ENCODE results near the gene SLC33A1.
"Not testable (repeated sequence)": the region's sequence is repeated elsewhere in the genome, so short reads cannot be mapped to it uniquely, and the experiment has no call there.

Gene SLC33A1
- total RNA-seq = 5.9 to 35.5 (median 17.1) reads per million in 17 experiments

DNA sequence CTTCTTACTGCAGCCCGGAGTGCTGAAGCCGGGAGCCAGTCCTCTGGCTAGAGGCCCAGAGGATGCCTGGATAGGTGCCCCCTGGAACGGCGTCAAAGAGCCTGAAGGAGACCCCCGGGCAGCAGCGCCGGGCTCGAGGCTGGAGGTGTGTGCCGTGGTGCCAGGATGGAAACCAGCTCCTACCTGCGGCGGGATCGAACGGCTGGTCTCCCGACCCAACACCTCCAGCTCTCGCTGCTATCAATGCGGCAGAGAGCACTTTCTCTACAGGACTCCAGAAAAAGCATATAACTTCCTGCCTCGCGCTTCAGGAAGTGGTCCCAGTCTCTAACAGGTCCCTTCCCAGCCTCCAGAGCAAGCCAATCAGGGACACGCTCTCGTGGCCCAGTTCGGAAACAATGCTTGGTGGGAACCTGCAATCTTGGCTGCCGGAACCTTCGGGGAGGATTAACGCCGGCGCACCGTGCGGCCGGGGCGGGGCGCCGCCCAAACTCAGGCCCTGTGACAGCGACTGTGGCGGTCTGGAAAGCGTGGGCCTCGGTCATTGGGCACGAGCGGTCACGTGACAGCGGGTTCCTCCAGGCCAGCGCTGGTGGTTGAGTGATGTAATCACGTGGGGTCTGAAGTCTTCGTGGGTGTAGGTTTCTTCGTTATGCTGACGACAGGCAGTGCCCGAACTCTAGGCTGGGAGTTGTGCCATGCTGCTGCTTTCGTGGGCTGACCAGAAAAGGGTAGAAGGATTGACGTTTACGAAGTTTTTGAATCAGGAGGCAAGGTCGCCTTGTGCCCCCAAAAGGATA lies at the start of gene SLC33A1:
TSS of gene SLC33A1 (minus strand) at position 287 of the 800 bp plus-strand sequence. CDS start 430 bp downstream, outside the sequence.
- peak; percentile 99 to 100 (median 100) for DNase-seq

DNA sequence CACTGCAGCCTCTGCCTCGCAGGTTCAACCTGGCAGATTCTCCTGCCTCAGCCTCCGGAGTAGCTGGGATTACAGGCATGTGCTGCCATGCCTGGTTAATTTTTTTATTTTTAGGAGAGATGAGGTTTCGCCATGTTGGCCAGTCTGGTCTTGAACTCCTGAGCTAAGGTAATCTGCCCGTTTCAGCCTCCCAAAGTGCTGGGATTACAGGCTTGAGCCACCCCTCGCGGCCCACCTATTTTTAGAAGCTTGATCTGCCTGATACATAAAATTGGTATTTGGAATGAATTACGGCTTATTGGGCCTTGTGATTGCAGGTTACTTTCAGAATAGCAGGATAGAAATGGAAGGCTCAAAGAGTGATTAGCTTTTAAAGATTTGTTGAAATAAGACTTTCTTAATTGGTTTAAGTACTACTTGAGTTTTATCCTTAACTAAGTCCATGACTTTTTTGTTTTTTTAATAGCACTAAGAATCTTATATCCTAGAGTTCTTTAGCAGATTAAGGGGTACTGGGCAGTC lies 41.2 kb upstream of the SLC33A1 start:
- no peak for DNase-seq

DNA sequence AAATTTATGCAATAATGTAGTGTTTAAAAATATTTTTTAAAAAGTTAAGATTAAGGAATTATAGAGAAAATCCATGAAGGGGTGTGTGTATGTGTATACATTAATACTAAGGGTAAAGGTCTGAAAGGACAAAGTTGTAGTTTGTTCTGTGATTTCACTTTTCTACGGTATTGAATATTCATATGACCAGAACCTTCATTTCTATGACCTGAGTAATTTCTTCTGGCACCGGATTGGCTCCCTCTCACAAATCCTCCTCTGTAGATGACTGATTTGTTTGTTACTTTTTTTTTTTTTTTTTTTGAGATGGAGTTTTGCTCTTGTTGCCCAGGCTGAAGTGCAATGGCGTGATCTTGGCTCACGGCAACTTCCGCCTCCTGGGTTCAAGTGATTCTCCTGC lies 37.1 kb upstream of the SLC33A1 start:
- DNase-seq = no peak

DNA sequence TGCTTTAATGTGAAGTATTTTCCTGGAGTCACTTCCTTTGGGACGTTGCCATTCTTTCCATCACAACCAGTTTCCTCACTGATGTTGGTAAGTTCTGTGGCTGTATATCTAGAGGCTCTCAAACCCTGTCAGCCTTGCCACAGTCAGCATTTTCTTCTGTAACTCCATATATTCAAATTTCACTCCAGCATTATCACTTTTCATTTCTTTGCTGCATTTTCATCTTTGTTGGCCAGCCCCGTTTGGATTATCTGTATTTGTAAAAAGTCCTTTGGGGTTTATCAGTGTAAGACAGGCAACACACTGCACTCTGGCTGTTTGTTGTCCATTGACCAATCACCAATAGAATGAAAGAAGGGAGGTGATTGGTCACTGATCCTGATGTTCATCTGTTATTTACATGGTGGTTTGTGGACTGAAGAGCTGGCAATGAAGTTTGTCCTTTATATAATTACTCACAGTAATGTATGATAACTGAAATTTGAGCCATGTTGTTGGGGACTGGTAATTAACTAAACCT lies 36.5 kb upstream of the SLC33A1 start:
- DNase-seq = no peak

DNA sequence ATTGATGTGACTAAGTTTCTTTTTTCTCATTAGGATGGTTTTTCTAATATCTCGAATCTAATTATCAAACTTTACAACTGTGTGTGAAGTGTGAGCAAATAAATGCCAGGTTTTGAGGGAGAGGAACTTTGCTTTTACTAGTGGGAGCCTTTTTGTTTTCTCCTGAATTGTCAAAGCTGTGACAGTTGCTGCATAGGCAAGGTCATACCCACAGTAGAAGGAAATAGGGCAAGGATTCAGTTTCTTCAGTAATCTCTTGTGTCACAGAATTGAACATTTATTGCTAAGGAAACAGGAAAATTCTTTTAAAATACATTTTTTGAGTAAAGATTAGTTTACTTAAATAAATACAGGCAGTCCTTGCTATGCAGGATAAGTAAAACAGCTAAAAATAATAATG lies 35.7 kb upstream of the SLC33A1 start:
- DNase-seq = no peak

DNA sequence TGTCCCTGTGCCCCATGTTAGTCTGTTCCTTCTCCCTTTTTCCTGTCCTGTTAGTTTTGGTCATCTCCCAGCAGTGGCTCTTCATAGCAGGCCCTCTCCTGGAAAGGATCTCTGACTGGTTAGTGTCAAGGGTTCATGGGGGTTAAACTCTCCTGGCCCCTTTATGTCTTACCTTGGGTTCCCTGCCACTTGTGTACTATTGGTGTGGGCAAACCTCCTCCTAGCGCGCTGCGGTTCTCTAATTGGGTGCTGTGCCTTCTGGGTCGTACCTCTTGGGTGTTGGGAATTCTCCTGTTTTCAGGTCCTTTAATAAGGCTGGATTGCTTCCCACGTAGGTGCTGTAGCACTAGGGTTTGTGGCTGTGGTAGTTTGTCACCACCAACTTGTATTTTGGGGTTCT lies 35.0 kb upstream of the SLC33A1 start:
- DNase-seq = no peak

DNA sequence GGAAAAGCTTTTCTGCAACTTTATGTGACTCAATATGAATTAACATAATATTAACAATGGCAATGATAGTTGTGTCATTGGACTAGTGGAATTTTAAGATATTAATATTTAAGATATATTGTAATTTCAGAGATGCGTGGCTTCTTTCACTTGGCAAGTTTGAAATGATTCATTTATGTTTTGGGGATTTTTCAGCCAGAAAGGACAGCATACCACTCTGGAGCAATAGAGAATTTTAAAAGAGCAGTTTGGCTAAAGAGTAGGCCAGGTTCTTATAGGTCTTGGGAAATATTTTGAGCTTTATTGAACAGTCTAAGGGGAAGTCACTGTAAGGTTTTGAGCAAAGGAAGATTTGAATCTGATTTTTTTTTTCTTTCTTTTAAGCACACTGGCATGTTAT lies 32.7 kb upstream of the SLC33A1 start:
- no peak for DNase-seq

DNA sequence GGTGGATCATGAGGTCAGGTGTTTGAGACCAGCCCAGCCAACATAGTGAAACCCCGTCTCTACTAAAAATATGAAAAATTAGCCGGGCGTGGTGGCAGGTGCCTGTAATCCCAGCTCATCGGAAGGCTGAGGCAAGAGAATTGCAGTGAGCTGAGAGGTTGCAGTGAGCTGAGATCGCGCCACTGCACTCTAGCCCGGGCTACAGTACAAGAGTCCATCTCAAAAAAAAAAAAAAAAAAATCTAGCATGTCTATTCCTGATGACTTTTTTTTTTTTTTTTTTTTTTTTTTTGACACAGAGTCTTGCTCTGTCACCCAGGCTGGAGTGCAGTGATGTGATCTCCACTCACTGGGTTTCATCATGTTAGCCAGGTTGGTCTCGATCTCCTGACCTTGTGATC lies 32.1 kb upstream of the SLC33A1 start:
- not testable (repeated sequence) for DNase-seq

DNA sequence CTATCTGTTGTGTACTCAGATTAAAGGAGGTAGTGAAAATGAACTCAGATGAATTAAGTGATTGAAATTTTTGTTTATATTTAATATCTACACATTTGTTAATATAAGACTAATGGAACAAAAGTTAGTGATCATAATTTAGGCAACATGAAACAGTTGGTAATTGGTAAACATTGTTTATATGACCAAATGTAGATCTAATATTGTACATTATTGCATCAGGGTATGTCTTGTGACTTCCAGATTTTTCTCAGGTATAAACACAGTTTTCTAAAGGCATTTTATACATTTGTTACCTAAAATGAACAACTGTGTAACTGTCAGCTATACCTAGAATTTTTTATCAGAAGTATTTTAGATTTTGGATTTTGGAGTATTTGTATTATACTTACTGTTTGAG lies 31.1 kb upstream of the SLC33A1 start:
- DNase-seq = no peak

DNA sequence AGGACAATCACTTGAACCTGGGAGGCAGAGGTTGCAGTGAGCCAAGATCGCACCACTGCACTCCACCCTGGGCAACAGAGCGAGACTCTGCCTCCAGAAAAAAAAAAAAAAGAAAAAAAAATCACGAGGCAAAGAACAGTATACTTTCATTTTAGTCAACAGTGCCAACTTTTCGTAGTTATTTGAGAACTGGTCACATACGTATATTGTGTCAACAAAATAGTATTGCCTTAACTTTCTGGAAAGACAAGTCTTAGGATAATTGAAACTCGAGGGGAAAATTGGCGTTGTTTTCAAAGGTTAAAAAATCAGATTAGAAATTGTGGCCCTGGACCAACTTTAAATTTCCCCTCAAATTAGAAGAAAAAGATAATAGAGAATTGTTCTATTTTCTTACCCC lies 30.1 kb upstream of the SLC33A1 start:
- no peak for DNase-seq

DNA sequence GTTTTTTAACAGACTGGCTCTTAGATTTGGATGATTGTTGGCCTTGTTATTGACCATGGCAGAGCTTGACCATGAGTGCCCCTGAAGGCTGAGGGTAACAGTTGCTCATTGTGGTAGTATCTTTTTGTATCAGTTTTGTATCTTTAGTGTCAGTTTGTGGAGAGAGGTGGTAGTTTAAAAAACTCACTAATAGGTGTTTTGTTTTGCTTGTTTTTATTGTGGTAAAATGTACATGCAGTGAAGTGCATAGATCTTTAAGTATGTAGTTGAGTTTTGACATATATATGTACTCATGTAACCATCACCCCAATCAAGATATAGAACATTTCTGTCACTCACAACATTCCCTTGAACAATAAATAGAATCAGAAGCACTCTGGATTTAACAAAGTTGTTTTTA lies 26.1 kb upstream of the SLC33A1 start:
- DNase-seq = no peak

DNA sequence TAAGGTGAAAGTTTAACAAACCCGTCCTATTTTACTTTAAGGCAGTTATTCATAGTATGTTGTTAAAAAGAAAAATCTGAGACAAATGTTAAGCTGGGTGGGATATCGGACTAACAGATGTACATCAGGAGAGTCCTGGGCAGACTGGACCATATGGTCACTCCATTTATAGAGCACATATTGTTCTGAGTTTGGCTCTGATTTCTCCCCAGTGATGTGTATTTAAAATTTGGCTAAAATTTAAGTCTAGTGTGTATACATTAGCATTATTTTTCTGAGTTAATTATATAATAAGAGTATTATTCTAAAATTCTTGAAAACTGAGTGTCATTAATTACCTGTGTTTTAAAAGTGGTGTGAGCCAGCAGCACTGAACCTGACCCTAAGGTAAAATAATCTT lies 22.3 kb upstream of the SLC33A1 start:
- DNase-seq = no peak

DNA sequence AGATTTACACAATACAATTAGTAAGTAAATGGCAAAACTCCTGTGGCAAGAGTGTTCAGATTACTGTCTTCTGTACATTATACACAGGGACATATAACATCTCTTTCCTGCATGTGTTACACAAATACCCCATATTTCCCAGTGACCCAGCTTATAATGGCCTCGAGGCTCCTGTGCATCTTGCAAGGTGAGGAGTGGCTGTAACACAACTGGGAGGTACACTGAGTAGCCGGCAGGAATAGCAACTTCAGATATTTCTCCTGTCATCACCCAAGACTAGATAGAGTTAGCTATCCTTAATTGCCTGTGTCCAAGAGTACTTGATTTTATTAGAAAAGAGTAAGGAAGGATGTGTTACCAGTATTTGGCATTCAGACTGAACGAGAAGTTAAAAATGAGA lies 21.8 kb upstream of the SLC33A1 start:
- DNase-seq = no peak

DNA sequence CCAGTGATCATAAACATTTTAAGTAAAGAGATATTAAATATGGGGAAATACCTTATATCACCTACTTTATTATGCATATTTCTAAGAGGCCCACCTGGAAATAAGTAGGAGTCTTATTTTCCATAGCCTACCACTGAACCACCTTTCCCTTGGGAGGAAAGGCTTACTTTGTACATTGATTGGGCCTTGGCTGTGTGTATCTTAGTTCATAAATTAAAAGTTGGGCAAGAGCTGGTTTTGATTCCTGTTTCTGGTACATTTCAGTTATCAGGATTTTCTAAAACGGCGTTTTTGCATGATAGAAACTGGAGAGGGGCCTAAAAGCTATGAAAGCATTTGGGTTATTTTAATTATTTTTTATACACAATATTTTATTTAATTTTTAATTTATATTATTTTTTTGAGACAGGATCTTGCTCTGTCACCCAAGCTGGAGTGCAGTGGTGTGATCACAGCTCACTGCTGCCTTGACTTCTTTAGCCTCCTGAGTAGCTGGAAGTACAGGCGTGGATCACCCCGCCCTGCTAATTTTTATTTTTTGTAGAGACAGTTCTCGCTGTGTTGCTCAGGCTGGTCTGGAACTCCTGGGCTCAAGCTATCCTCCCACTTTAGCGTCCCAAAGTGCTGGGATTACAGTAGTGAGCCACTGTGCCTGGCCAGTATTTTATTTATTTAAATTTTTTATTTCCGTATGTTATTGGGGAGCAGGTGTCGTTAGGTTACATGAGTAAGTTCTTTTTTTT lies 18.8 kb upstream of the SLC33A1 start:
- peak in 3 of 4 experiments; percentile 12 to 50 (median 47) for DNase-seq

DNA sequence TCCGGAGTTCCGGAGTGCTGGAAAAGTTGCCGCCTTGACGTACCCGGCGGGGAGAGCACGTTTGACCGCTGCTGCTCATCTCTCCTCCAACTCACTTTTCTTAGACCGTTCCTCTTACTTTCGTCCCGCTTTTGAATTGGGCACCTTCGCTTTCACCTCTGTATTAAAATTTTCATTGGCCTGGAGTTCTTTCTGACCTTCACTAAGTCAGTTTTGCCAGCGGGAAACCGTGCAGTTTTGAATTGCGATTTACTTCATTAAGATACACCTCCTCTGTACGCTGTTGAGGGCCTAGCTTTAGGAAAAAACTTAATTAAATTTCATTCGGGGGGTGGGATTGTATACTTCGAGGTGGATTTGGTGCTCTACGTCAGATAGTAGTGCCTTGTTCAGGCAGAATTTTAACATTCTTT lies 17.5 kb upstream of the SLC33A1 start:
- no peak for DNase-seq

DNA sequence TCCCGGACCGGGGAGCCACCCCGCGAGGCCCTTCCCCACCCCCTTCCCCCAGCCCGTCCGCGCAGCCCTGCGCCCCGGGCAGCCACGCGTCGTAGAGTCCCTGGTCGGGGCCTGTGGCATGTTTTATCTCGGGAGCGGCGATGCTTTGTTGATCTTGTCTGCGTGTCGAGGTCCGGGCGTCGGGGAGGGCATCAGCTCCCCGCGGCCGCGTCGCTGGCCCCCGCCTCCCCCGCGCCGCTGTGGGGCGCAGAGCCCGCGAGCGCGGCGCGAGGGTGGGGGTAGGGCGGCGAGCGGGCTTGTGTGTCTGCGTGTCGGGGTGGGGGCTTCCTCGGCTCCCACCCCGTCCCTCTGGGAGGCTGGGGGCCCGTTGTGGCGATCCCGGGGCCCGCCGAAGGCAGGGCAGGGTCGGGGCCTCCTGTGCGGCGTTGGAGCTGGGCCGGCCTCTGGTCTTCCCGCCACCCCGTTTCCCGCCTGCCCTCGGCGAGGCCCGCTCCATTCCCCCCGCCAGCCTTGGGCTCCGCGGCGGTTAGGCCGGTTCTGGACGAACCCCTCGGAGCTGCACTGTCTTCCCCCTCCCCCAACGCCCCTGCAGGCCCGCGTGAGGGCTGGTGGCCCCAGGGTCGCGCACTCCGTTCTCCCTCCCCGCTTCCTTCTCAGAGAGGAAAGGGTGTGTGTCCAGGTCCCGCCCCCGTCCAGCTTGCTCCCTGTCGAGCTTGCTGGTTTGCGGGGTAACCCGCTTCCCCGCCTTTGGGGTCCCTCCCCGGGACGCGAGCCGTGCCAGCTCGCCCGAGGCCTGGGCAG lies 16.9 kb upstream of the SLC33A1 start:
- DNase-seq = peak; percentile 42 to 75 (median 56)

DNA sequence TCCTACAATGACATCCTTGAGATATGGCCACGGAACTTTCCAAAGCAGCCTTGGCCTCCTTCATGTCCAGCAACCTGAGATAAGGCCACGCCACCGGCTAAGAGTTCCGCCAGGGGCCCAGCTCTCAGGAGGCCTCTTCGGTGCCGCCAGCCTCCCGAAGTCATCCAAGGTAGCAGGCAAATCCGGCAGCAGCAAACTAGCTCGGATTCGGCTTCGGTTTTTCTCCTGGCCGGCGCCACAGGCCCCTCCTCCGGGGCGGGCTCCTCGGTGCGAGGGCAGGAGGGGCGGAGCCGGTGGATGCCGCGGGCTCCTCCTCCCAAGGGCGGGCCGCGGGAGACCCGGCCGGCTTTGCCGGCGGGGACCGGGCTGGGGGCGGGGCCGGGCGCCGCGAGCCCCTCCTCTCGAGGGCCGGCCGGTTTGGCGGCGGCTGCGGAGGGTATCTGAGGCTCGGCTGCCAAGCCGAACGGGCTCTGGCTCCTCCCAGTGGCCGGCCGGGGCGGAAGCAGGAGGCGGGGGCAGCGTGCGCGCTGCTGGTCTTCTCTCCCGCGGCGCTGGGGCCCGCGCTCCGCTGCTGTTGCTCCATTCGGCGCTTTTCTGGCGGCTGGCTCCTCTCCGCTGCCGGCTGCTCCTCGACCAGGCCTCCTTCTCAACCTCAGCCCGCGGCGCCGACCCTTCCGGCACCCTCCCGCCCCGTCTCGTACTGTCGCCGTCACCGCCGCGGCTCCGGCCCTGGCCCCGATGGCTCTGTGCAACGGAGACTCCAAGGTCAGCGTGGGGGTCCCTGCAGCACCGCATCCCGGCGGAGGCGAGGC lies 16.1 kb upstream of the SLC33A1 start, which contains the start of gene GMPS:
TSS of gene GMPS (plus strand) at position 518 of the 812 bp plus-strand sequence. CDS start at position 739, 221 bp downstream.
- peak; percentile 97 to 99 (median 98) for DNase-seq

DNA sequence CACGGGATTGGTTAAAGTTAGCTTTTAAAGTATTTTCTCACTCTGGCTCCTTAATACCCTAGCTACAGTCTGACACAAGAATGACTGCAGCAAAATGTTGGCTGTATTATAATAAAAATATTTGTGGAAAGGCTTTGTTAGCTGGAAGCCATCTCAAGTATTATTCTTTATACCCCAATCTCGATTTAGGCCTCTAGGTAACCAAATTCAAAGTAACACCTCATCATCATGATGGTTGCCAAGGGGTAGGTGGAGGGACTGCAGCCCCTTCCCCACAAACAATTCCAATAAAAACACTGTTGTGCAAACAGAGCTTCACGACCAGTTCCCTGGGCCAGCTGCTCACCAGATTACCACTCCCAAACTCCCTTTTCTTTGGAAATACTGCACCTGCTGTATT lies 15.5 kb upstream of the SLC33A1 start:
- DNase-seq = no peak

DNA sequence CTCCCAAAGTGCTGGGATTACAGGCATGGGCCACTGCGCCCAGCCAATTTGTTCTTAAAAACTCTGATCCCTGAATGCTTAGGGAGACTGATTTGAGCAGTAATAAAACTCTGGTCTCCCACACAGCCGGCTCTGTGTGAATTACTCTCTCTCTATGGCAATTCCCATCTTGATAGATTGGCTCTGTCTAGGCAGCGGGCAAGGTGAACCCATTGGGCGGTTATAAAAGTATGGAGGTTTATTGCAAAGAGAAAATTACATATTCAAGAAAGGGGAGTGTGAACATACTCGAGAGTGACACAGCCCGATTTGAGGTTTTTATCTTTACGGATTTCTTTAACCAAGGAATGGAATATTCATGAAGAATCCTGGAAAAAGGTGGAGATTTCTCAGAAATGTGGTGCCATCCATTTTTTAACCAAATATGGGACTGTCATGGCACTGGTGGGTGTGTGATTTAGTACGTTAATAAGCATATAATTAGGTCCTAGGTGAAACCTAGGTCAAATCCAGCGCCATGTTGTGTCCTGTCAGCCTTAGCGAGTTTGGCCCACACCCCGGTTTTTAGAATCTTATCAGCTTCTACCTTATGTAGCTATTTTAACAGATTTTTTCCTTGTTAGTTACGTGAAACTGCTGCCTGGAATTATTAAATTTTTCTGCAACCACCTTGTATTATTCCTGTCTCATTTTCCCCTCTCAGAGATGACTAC lies 9.0 kb upstream of the SLC33A1 start:
- no peak for DNase-seq

DNA sequence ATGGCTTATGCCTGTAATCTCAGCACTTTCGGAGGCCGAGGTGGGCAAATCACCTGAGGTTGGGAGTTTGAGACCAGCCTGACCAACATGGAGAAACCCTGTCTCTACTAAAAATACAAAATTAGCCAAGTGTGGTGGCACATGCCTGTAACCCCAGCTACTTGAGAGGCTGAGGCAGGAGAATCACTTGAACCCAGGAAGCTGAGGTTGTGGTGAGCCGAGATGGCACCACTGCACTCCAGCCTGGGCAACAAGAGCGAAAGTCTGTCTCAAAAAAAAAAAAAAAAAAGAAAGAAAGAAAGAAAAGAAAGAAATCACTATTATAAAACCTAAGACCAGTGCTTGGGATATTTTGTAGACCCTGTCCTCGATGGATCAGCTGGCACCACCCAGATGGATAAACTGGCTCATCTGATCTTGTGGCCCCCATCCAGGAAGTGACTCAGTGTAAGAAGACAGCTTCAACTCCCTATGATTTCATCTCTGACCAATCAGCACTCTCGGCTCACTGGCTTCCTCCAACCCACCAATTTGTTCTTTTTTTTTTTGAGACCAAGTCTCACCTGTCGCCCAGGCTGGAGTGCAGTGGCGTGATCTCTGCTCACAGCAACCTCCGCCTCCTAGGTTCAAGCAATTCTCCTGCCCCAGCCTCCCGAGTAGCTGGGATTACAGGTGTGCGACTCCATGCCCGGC lies 8.2 kb upstream of the SLC33A1 start:
- DNase-seq = peak in 3 of 4 experiments; percentile 35 to 46 (median 44)

All from suppressor macrophage (primary cell).